DOHH2 (cell line): Measurements from ENCODE around the gene BORCS8.

Source experiments
- H3F3A ChIP-seq: fragments of 200-600 bp; sonication (generic), shearing (Covaris generic); 2 replicates; pipeline ENCODE4 v1.6.0; 2016; ENCODE audit warnings: antibody characterized with exemption, mild to moderate bottlenecking; ENCODE audit not compliant: control insufficient read depth, insufficient read depth
- H3K27ac ChIP-seq: fragments of 200-600 bp; sonication (generic); 2 replicates; pipeline ENCODE4 v1.5.1; 2014; ENCODE audit warnings: low read depth, mild to moderate bottlenecking, low read length, moderate library complexity
- H3K27me3 ChIP-seq: fragments of 200-600 bp; sonication (generic); 2 replicates; pipeline ENCODE4 v1.6.1; 2014; ENCODE audit warnings: mild to moderate bottlenecking, low read length, mixed read lengths; ENCODE audit not compliant: control insufficient read depth
- H3K36me3 ChIP-seq: fragments of 200-600 bp; sonication (generic); 2 replicates; pipeline ENCODE4 v1.6.1; 2014; ENCODE audit warnings: mild to moderate bottlenecking, low read length, moderate library complexity, mixed read lengths; ENCODE audit not compliant: control insufficient read depth
- H3K4me1 ChIP-seq: fragments of 200-600 bp; sonication (generic); 2 replicates; pipeline ENCODE4 v1.6.1; 2014; ENCODE audit warnings: mild to moderate bottlenecking, low read length, mixed read lengths; ENCODE audit not compliant: control insufficient read depth
- H3K4me2 ChIP-seq: fragments of 200-600 bp; sonication (generic); 2 replicates; pipeline ENCODE4 v1.6.0; 2014; ENCODE audit warnings: mild to moderate bottlenecking, low read length, moderate library complexity
- H3K4me3 ChIP-seq: fragments of 200-600 bp; sonication (generic); 2 replicates; pipeline ENCODE4 v1.5.1; 2014; ENCODE audit warnings: mild to moderate bottlenecking, low read length, mixed read lengths
- H3K79me2 ChIP-seq: fragments of 200-600 bp; sonication (generic); 2 replicates; pipeline ENCODE4 v1.6.1; 2014; ENCODE audit warnings: mild to moderate bottlenecking, low read length, mixed read lengths; ENCODE audit not compliant: control insufficient read depth
- H3K9me2 ChIP-seq: fragments of 200-600 bp; sonication (generic); replicated peaks from 2 replicates; pipeline ENCODE4 v1.6.1; 2014; ENCODE audit warnings: mild to moderate bottlenecking, low read length, mixed read lengths; ENCODE audit not compliant: control insufficient read depth
- H3K9me3 ChIP-seq: fragments of 200-600 bp; sonication (generic); 2 replicates; pipeline ENCODE4 v1.6.1; 2014; ENCODE audit warnings: antibody characterized with exemption, low read length, mixed read lengths; ENCODE audit not compliant: control insufficient read depth, insufficient read depth
- H4K20me1 ChIP-seq: fragments of 200-600 bp; sonication (generic); 2 replicates; pipeline ENCODE4 v1.6.0; 2014; ENCODE audit warnings: low read depth, mild to moderate bottlenecking, antibody characterized with exemption, low read length, moderate library complexity; ENCODE audit not compliant: control insufficient read depth, insufficient read depth
- CTCF ChIP-seq: fragments of 200-600 bp; sonication (generic); IDR thresholded peaks from one replicate; pipeline ENCODE4 v1.5.1; 2014; ENCODE audit warnings: antibody characterized with exemption, mild to moderate bottlenecking, low read depth, low read length; ENCODE audit not compliant: poor library complexity, severe bottlenecking
- EZH2phosphoT487 ChIP-seq: fragments of 200-600 bp; sonication (generic); IDR thresholded peaks from 2 replicates; pipeline ENCODE4 v1.6.1; 2017; ENCODE audit warnings: borderline replicate concordance, mild to moderate bottlenecking, antibody characterized with exemption, low read length, moderate library complexity, mixed read lengths

Gene BORCS8

GRCh38 chr19:19157808-19158207 lies 34.1 kb downstream of the BORCS8 start:
- peaks cover 78% of the 10 kb centered on the region for H3K36me3 ChIP-seq
- peak overlapping the region; percentile 91 for H3K4me2 ChIP-seq
- H3K27ac ChIP-seq: peak overlapping the region; percentile 97
- peaks cover 72% of the 10 kb centered on the region for H3F3A ChIP-seq
- TF ChIP-seq EZH2phosphoT487 (no peak), CTCF (no peak)
- H3K4me1 ChIP-seq: peaks cover 98% of the 10 kb centered on the region
- no peaks in the 10 kb centered on the region for H3K9me2 ChIP-seq
- peak overlapping the region; percentile 67 for H3K4me3 ChIP-seq
- H4K20me1 ChIP-seq: no peaks in the 10 kb centered on the region
- no peaks in the 10 kb centered on the region for H3K27me3 ChIP-seq
- H3K9me3 ChIP-seq: no peaks in the 10 kb centered on the region
- H3K79me2 ChIP-seq: peaks cover 83% of the 10 kb centered on the region

- no peaks in the 10 kb centered on the region for H3K9me3 ChIP-seq
- H3K79me2 ChIP-seq: peaks cover 79% of the 10 kb centered on the region
- peak overlapping the region; percentile 97 for H3K27ac ChIP-seq
- H3K4me3 ChIP-seq: peak overlapping the region; percentile 70
- peak overlapping the region; percentile 91 for H3K4me2 ChIP-seq
- H3K9me2 ChIP-seq: no peaks in the 10 kb centered on the region
- H3K4me1 ChIP-seq: peaks cover 91% of the 10 kb centered on the region
- H3F3A ChIP-seq: peaks cover 61% of the 10 kb centered on the region
- H3K27me3 ChIP-seq: no peaks in the 10 kb centered on the region
- peaks cover 77% of the 10 kb centered on the region for H3K36me3 ChIP-seq
- TF ChIP-seq EZH2phosphoT487 (no peak), CTCF (no peak)
- peaks cover 4% of the 10 kb centered on the region; the same call in 1 of the 2 replicates for H4K20me1 ChIP-seq
These were observed 36.3 kb downstream of the BORCS8 start for GRCh38 chr19:19155495-19156219.

- TF ChIP-seq EZH2phosphoT487 (no peak), CTCF (peak; percentile 63)
- Histone ChIP-seq H3K9me2 (no peaks in the 10 kb centered on the region), H3K27ac (peak overlapping the region; percentile 97), H3K4me2 (peak overlapping the region; percentile 91), H3K4me3 (peak overlapping the region; percentile 70), H3K9me3 (no peaks in the 10 kb centered on the region), H3K4me1 (peaks cover 88% of the 10 kb centered on the region), H3F3A (peaks cover 60% of the 10 kb centered on the region), H3K79me2 (peaks cover 77% of the 10 kb centered on the region), H3K27me3 (no peaks in the 10 kb centered on the region), H4K20me1 (peaks cover 6% of the 10 kb centered on the region; the same call in 1 of the 2 replicates), H3K36me3 (peaks cover 78% of the 10 kb centered on the region)
These were observed 37.0 kb downstream of the BORCS8 start for GRCh38 chr19:19154768-19155494.
